HepG2 (cell line): ENCODE measurements around the gene FRMD4B. TPM values are rescaled to one million over a fixed set of nuclear protein-coding genes. Genes with fewer than 3 reads are reported as not detected.
A peak's percentile ranks its signal among the peaks of the same experiment; 100 is the strongest.

Source experiments
- ARID3A ChIP-seq: IDR thresholded peaks from 2 replicates; pipeline ENCODE4 v1.6.1; 2012; ENCODE audit warnings: low read depth, low read length, improper control_type of control experiment
- ATF7-NPFF ChIP-seq: sonication (generic); formaldehyde crosslinking; IDR thresholded peaks from 2 replicates; pipeline ENCODE4 v1.8.1; 2023; ENCODE audit warnings: mild to moderate bottlenecking, low read depth, missing genetic modification reagents, moderate library complexity
- CC2D1A ChIP-seq: sonication (generic); formaldehyde crosslinking; IDR thresholded peaks from 2 replicates; pipeline ENCODE4 v1.8.1; 2023; ENCODE audit warnings: mild to moderate bottlenecking, missing genetic modification reagents
- GATA4 ChIP-seq: sonication (generic); IDR thresholded peaks from 2 replicates; pipeline ENCODE4 v1.6.1; 2016; ENCODE audit warnings: antibody characterized with exemption, low read depth, borderline replicate concordance
- HNF1A ChIP-seq, 2 experiments: sonication (generic) in 1 of 2; formaldehyde crosslinking in 1 of 2; IDR thresholded peaks; 2 replicates each; pipeline versions ENCODE4 v1.4.0 to v1.6.1; 2016 to 2020; ENCODE audit warnings: borderline replicate concordance in 1 of 2, low read depth in 1 of 2, mild to moderate bottlenecking in 1 of 2, missing genetic modification reagents in 1 of 2
- HNRNPH1 ChIP-seq: fragments of 200-400 bp; formaldehyde crosslinking; optimal IDR thresholded peaks from 2 replicates; pipeline ENCODE3; 2017; ENCODE audit warnings: mild to moderate bottlenecking, low read depth, low read length
- HNRNPL ChIP-seq: fragments of 200-400 bp; formaldehyde crosslinking; IDR thresholded peaks from 2 replicates; pipeline ENCODE4 v1.6.1; 2017; ENCODE audit warnings: mild to moderate bottlenecking, low read depth, low read length
- HOXD1 ChIP-seq: sonication (generic); formaldehyde crosslinking; IDR thresholded peaks from 2 replicates; pipeline ENCODE4 v1.5.0; 2020; ENCODE audit warnings: missing genetic modification reagents
- PBX2 ChIP-seq: IDR thresholded peaks from 2 replicates; pipeline ENCODE4 v1.6.1; 2016; ENCODE audit warnings: control low read depth
- RCOR2 ChIP-seq: IDR thresholded peaks from 2 replicates; pipeline ENCODE4 v1.6.1; 2016; ENCODE audit warnings: missing biosample characterization, missing genetic modification reagents
- SAFB2 ChIP-seq: sonication (generic); formaldehyde crosslinking; IDR thresholded peaks from 2 replicates; pipeline ENCODE4 v1.5.1; 2020; ENCODE audit warnings: missing genetic modification reagents, low read depth, mild to moderate bottlenecking, borderline replicate concordance
- SMAD1 ChIP-seq: sonication (generic); formaldehyde crosslinking; IDR thresholded peaks from 2 replicates; pipeline ENCODE4 v1.4.0; 2020; ENCODE audit warnings: missing genetic modification reagents, low read depth, mild to moderate bottlenecking, borderline replicate concordance
- ZMYM4 ChIP-seq: sonication (generic); formaldehyde crosslinking; IDR thresholded peaks from 2 replicates; pipeline ENCODE4 v1.8.1; 2023; ENCODE audit warnings: mild to moderate bottlenecking, missing genetic modification reagents
- ZNF24 ChIP-seq: fragments of 450-650 bp; IDR thresholded peaks from 2 replicates; pipeline ENCODE4 v1.6.1; 2017; ENCODE audit warnings: antibody characterized with exemption, mild to moderate bottlenecking
- ZNF430 ChIP-seq: sonication (generic); formaldehyde crosslinking; IDR thresholded peaks from 2 replicates; pipeline ENCODE4 v1.9.0; 2021; ENCODE audit warnings: mild to moderate bottlenecking, missing genetic modification reagents
- ZNF501 ChIP-seq: sonication (generic); formaldehyde crosslinking; IDR thresholded peaks from 2 replicates; pipeline ENCODE4 v1.5.1; 2020; ENCODE audit warnings: mild to moderate bottlenecking, moderate library complexity, missing genetic modification reagents
- ZNF563 ChIP-seq: sonication (generic); formaldehyde crosslinking; IDR thresholded peaks from 2 replicates; pipeline ENCODE4 v1.8.0; 2022; ENCODE audit warnings: mild to moderate bottlenecking, moderate library complexity, missing genetic modification reagents
- ZNF607 ChIP-seq: sonication (generic); formaldehyde crosslinking; IDR thresholded peaks from 2 replicates; pipeline ENCODE4 v1.5.1; 2020; ENCODE audit warnings: missing genetic modification reagents, mild to moderate bottlenecking, borderline replicate concordance
- ZNF644 ChIP-seq: IDR thresholded peaks from 2 replicates; pipeline ENCODE4 v1.6.1; 2016; ENCODE audit warnings: low read depth
- ZNF691 ChIP-seq: sonication (generic); formaldehyde crosslinking; IDR thresholded peaks from 2 replicates; pipeline ENCODE4 v1.4.0; 2020; ENCODE audit warnings: missing genetic modification reagents, low read depth, mild to moderate bottlenecking, borderline replicate concordance
- ZNF724P ChIP-seq: sonication (generic); formaldehyde crosslinking; IDR thresholded peaks from 2 replicates; pipeline ENCODE4 v1.8.0; 2022; ENCODE audit warnings: missing genetic modification reagents, borderline replicate concordance
- polyA plus RNA-seq, 8 experiments: library from polyadenylated mRNA; depleted of rRNA in 3 of 8; stranded (reverse) in 7 of 8; unstranded in 1 of 8; fragments of >200 nt; fragmentation: Illumina TruSeq in 4 of 8; extraction: Trizol in 4 of 8; gene quantifications; 2 replicates each; pipeline versions ENCODE4 v1.2.1 to v1.2.3, GENCODE V29; 2011 to 2016; ENCODE audit warnings: low read depth in 4 of 8, missing spikeins in 1 of 8, mixed read lengths in 1 of 8; ENCODE audit not compliant: insufficient read depth in 1 of 8
- total RNA-seq, 5 experiments: library from RNA; depleted of rRNA; stranded (reverse); fragments of >200 nt; fragmentation: Illumina TruSeq; extraction: Trizol; gene quantifications; 2 replicates each; pipeline ENCODE4 v1.2.3, GENCODE V29; 2016; ENCODE audit warnings: low read depth in 1 of 5

Gene FRMD4B
- total and polyA plus RNA-seq, 2 of the 13 experiments (the other 11 are each of a cell fraction or from before 2014, with no cell fraction given), result 3.0 to 3.3 TPM

GRCh38 chr3:69306239-69307185 lies 79.4 kb downstream of the FRMD4B start (continued):
- no peak for TF ChIP-seq HNF1A (IDR thresholded peaks at IDR 0.05; ENCODE audit: low read depth)
- TF ChIP-seq HNF1A (CRISPR knock-in tag; IDR thresholded peaks at IDR 0.05; ENCODE audit: borderline replicate concordance), result no peak
- TF ChIP-seq ZNF501 (CRISPR knock-in tag), result peak; percentile 43; the same call in 1 of the 2 replicates
- no peak for TF ChIP-seq ATF7-NPFF (CRISPR knock-in tag)
- TF ChIP-seq CC2D1A (CRISPR knock-in tag), result no peak
- no peak for TF ChIP-seq ZNF644
- TF ChIP-seq PBX2 (CRISPR knock-in tag), result no peak
- TF ChIP-seq ARID3A, result 0 out of 2 replicates have a peak, but pooled peaks have one; percentile 54
- TF ChIP-seq ZNF24, result no peak
- TF ChIP-seq ZNF691 (CRISPR knock-in tag), result no peak
- TF ChIP-seq ZNF724P (CRISPR knock-in tag), result no peak
- no peak for TF ChIP-seq RCOR2
- TF ChIP-seq HOXD1 (CRISPR knock-in tag), result no peak
- TF ChIP-seq HNRNPL, result no peak
- no peak for TF ChIP-seq SMAD1 (CRISPR knock-in tag)
- no peak for TF ChIP-seq ZNF563
- no peak for TF ChIP-seq ZNF607 (CRISPR knock-in tag)
- TF ChIP-seq ZNF430, result 0 out of 2 replicates have a peak, but pooled peaks have one; percentile 32
- TF ChIP-seq SAFB2 (CRISPR knock-in tag), result no peak
- TF ChIP-seq HNRNPH1, result no peak
- TF ChIP-seq GATA4, result no peak
- TF ChIP-seq ZMYM4 (CRISPR knock-in tag), result no peak
